ENCODE results near the gene PLPP2.

Gene PLPP2

GRCh38 chr19:291006-291521, at the start of gene PLPP2:
TSS of gene PLPP2 (minus strand) at chr19:291403. CDS start at chr19:291336, 67 bp downstream.
- peak; percentile 69 for DNase-seq

DNA sequence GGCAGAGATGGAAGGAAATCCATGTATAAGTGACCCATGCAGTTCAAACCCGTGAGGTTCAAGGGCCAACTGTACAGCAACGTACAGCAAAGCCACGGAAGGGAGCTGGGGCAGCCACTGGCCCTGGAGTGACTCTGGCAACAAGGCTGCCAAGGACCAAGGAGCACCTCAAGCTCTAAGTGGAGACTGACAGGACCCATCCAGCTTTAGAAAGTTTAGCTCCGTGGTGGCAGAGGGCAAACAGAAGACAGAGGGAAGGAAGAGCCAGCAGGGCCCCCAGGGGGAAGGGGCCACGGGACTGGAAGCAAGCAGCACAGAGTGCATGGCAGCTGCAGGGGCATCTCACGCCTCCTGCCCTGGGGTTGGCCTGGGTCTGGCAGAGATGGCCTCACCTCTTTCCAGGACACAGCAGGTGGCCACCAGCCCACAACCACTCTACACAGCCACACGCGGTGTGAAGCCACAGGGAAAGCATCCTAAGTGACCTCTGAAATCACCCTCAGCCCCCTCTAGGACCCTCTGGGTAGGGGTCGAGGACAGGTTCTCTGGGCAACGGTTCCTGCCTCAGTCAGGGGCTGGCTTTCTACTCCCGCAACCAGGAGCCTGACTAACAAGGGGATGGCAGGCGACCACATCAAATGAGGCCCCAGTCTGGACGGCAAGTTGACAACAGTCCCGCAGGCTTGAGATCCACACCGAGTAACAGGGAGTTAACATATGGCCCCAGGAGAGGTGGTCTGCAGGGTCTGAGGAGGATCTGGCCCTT, 49.6 kb upstream of the PLPP2 start:
- no peak for DNase-seq

- no peak for DNase-seq
These were observed 48.2 kb upstream of the PLPP2 start for GRCh38 chr19:339262-339887.

- no peak for DNase-seq
These were observed 47.2 kb upstream of the PLPP2 start for GRCh38 chr19:338421-338820.

DNA sequence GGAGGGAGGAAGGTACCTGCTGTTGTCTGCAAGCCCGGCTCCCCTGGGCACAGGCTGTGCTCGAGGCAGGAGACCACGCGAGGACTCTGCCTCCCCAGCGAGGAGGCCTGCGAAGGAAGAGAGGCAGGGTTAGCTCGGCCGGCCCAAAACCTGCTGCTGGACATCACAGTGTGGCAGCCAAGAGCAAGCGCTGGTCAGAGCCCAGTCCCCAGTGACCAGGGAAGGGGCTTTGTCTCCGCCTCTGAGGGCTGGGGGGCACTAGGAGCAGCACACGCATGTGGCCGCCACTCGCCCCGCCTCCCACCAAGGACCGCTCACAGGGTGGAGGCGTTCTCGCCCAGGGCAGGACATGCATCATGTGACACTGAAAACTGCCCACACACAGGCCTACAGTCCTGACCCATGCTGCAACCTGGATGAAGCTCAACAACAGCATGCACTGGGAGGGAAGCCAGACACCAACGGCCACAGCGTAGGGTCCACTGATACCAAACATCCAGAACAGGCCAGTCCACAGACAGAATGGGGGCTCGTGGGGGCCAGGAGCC, 44.9 kb upstream of the PLPP2 start:
- DNase-seq, result no peak

- no peak for DNase-seq
These were observed 44.4 kb upstream of the PLPP2 start for GRCh38 chr19:335486-336066.

GRCh38 chr19:335072-335471, 43.9 kb upstream of the PLPP2 start:
- DNase-seq, result no peak

GRCh38 chr19:334296-335071, 43.3 kb upstream of the PLPP2 start:
- no peak for DNase-seq

DNA sequence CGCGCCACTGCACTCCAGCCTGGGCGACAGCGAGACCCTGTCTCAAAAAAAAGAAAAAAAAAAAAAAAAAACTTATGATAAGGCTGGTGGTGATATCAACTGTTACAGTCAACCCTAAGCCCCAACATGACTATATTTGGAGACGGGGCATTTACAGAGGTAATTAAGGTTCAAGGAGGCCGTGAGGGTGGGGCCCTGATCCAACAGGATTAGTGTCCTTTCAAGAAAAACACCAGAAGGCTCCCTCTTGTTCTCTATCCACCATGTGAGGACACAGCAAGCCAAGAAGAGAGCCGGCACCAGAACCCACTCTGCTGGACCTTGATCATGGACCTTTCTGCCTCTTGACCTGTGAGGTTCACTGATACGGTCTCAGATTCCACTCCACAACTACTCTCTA, 39.3 kb upstream of the PLPP2 start:
- no peak for DNase-seq

DNA sequence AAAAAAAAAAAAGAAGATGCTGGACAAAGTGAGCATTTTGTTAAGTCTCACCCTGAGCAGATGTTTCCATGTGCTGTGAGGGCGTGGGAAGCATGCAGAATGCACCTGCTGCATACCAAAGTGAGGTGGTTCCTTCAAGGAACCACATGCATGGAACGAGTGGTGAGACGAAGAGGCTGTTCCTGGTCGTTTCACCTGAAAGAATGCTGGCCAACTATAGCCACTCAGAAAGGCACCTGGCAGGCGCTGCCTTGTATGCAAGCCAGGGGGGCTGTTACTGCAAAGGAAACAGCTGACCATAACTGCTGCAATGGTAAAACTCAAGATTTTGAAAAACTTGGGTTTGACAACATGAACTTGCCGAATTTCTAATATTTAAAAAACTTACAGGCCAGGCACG, 38.7 kb upstream of the PLPP2 start:
- DNase-seq, result no peak

DNA sequence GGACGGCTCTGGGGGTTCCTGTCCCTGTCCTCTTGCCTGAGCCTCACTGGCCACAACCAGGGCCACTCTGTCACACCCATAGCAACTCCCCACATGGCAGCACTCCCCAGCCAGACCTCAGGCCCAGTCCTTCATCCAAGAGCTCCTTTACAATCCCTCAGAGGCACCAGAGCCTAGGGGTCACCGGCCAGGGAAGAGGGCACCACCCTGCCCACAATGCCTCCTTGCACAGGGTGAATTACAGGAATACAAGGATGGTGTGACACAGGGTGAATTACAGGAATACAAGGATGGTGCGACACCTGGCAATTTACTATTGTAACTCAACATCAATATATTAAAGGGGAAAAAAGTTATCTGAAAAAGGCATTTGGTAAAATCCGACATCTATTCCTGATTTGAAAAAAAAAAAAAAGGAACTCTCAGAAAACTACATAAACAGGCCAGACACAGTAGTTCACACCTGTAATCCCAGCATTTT, 36.9 kb upstream of the PLPP2 start:
- DNase-seq, result no peak

DNA sequence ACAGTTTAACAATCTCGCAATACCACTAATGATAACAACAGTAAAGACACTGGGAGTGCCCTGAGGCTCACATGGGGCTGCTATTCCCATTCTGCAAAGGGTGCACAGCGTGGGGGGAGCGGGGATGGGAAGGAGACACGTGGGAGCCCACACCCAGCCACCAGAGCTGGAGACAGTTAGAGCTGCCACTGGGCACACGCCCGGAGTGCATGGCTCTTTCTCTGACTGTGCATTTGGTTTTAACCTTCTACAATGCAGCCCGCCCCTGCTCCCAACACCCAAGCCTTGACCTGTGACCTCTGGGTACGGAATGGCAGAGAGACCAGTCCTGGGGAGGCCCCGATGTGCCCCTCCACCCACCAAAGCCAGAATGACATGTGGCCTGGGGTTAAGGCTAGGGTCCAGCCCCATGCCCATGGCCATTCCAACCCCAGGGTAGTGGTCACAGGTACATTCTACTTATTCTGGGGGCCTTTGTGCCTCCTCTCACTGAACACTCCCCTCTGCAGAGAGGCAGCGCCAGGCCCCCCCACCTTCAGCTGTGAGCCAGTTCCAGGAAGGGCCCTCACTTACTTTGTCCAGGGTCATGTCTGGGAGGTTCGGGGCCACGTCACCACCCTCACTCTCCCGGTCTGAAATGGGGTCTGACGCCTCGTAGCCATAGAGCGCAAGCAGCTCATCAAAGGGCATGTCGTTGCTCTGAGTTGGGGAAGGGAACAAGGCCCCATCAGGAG, 36.3 kb upstream of the PLPP2 start:
- DNase-seq, result no peak

DNA sequence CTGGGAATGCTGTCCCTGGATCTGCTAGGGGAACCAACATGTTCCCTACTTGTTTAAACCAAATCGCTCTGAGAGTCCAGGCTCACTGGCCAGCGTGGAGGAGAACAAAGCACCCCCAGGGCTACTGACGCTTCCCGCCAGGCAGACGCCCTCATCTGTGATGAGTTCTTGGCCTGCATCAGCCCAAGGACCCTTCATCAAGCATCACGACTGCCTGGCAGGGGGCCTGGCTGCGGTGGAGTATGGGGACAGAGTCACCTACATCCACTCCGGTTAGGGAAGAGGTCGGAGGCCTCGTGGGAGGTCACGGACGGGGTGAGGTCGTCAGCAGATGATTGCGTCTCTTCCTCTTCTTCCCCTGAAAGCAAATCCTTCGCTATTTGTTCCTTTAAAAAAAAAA, 35.7 kb upstream of the PLPP2 start:
- no peak for DNase-seq

GRCh38 chr19:325937-326565, 34.8 kb upstream of the PLPP2 start:
- no peak for DNase-seq

- no peak for DNase-seq
These were observed 34.2 kb upstream of the PLPP2 start for GRCh38 chr19:325173-325936.

GRCh38 chr19:324716-325115, 33.5 kb upstream of the PLPP2 start:
- no peak for DNase-seq

DNA sequence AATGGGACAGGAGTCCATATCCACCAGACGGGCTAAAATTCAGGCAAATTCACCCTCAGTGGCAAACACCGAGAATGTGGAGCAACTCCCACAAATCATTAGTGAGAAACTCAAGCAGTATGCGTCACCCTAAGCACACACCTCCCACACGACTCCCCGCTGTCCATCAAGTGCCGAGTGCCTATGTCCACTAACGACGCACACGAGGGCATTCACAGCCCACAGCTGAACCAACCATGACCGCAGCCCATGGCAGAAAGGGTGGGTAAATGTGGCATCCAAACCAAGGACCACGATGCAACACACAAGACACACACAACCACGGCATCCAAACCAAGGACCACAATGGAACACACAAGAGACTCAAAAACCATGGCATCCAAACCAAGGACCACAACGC, 31.4 kb upstream of the PLPP2 start:
- no peak for DNase-seq

- DNase-seq, result no peak
These were observed 27.2 kb upstream of the PLPP2 start for GRCh38 chr19:318509-318774.

DNA sequence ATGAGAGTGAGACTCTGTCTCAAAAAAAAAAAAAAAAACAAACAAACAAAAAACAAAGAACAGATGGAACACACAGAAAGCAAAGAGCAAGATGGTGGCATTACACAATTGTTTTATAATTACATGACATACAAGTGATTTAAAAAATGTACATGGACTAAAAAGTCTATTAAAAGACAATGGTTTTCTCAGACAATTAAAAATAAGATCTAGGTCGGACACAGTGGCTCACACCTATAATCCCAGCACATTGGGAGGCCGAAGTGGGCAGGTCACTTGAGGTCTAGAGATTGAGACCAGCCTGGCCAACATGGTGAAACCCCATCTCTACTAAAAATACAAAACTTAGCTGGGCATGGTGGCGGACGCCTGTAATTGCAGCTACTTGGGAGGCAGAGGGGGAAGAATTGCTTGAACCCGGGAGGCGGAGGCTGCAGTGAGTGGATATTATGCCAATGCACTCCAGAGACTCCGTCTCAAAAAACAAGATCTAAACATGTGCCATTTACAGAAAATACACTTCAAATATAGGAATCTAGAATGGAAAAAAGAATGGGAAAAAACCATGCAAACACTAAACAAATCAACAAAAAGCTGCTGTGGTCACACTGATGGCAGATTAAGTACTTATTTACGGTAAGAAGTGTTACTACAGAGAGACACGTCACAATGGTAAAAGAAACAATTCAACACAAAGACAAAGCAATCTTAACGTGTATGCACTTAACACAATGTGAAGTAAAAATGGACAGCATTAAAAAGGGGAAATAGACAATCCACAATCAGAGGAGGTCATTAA, 26.7 kb upstream of the PLPP2 start:
- DNase-seq, result no peak

GRCh38 chr19:315811-316210, 24.6 kb upstream of the PLPP2 start:
- DNase-seq, result no peak

Measured in NCI-H1436 (cell line).